Thoracic aorta (tissue), 2 donors: ENCODE data around the gene SLX9. TPM values are rescaled to one million over a fixed set of nuclear protein-coding genes. Genes with fewer than 3 reads are reported as not detected.

Experiments used
- ATAC-seq: fragments of 150-250 bp; one replicate; pipeline ENCODE4 v1.8.0; 2017; ENCODE audit warnings: low read depth; ENCODE audit not compliant: insufficient number of reproducible peaks, low FRiP score
- DNase-seq: peaks from one replicate; pipeline ENCODE4 v3.0.0-alpha.2; 2020; ENCODE audit warnings: low spot score
- H3K27ac ChIP-seq, 2 donors: fragments of 200-600 bp; sonication (generic); 1 replicate in 1 of 2; 2 replicates in 1 of 2; pipeline ENCODE4 v1.5.1; 2016; ENCODE audit warnings: mild to moderate bottlenecking in 2 of 2, moderate library complexity in 2 of 2
- H3K27me3 ChIP-seq: fragments of 200-600 bp; sonication (generic); replicated peaks from 2 replicates; pipeline ENCODE4 v1.6.0; 2016; ENCODE audit warnings: mild to moderate bottlenecking; ENCODE audit not compliant: insufficient read depth
- H3K36me3 ChIP-seq: fragments of 200-600 bp; sonication (generic); one replicate; pipeline ENCODE4 v1.5.1; 2016
- H3K4me1 ChIP-seq, 2 donors: fragments of 200-600 bp; sonication (generic); 1 replicate in 1 of 2; 2 replicates in 1 of 2; pipeline versions ENCODE4 v1.5.1 to v1.6.0; 2016; ENCODE audit warnings: low read depth in 2 of 2, mild to moderate bottlenecking in 1 of 2; ENCODE audit not compliant: control insufficient read depth in 1 of 2
- H3K4me3 ChIP-seq: fragments of 200-600 bp; sonication (generic); 2 replicates; pipeline ENCODE4 v1.5.1; 2016; ENCODE audit warnings: mild to moderate bottlenecking
- H3K9me3 ChIP-seq: fragments of 200-600 bp; sonication (generic); 2 replicates; pipeline ENCODE4 v1.5.1; 2016
- CTCF ChIP-seq: fragments of 200-600 bp; sonication (generic); IDR thresholded peaks from one replicate; pipeline ENCODE4 v1.5.1; 2019; ENCODE audit warnings: antibody characterized with exemption
- total RNA-seq, 2 donors: library from RNA; depleted of rRNA; stranded (reverse); fragments of >200 nt; gene quantifications; one replicate each; pipeline versions ENCODE4 v1.1.0 to v1.2.3, GENCODE V29; 2016

The SLX9 gene
- total RNA-seq, 2 donors from 2014 or later, result 5.9 to 10.6 TPM

DNA sequence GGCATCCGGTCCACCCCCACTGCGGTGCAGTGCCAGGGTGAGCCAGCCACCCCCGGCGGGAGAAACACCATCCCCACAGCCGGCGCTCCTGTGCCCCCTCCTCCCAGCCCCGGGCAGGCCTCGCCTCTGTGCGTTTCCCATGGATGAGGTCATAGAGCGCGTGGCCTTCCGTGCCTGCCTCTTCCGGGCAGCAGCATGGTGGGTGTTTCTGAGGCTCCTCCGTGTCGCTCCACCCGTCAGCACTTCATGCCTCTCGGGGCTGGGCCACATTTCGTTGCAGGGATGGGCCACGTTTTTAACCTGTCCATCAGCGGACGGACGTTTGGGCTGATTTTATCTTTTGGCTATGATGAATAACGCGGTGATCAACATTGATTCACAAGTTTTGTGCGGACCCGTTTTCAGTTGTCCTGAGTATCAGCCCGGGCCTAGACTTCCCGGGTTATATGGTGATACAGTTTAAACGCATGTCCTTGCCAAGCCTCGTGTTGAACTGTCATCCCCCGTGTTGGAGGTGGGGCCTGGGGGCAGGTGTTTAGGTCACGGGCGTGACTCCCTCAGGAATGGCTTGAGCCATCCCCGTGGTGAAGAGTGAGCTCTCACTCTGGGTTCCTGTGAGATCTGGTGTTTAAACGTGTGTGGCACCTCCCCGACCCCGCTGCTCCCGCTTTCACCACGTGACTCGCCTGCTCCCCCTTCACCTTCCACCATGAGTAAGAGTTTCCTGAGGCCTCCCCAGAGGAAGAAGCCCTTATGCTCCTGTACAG, 64.8 kb downstream of the SLX9 start:
- Histone ChIP-seq H3K36me3 (no peaks in the 10 kb centered on the region), H3K27ac (peak overlapping the region in 1 of 2 donors; percentile 92), H3K27me3 (no peaks in the 10 kb centered on the region), H3K9me3 (no peaks in the 10 kb centered on the region), H3K4me1 (peaks cover 25 to 43% of the 10 kb centered on the region in 2 donors), H3K4me3 (no peak overlapping the region)
- DNase-seq (no peak), ATAC-seq (no peak)
- TF ChIP-seq CTCF, result no peak

DNA sequence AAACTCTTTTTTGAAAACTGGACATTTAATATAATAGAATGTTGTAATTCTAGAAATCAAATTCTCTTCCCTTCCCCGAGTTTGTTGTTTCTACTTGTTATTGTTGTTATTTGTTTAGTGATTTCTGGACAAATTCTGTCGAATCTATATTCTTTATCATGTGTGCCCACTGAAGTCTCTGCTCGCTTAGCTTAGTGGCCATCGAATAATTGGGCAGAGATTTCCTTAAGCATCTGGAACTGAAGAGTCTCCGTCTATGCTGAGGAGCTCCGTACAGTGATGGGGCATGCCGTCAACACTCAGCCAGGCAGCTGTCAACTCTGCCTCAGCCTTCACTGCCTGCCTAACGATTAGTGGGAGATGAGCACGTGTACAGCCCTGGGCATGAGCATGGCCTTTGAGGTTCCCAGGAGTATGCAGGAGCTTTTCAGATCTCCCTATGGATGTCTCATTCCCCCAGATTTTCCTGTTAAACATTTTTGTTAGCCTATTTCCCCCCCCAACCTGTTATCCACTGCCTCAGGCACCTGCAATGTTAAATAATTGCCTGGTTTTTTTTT, 66.8 kb downstream of the SLX9 start:
- Histone ChIP-seq H3K27me3 (no peaks in the 10 kb centered on the region), H3K27ac (no peak overlapping the region), H3K9me3 (no peaks in the 10 kb centered on the region), H3K4me3 (no peak overlapping the region), H3K4me1 (peaks cover 14 to 24% of the 10 kb centered on the region in 2 donors), H3K36me3 (no peaks in the 10 kb centered on the region)
- TF ChIP-seq CTCF, result no peak
- ATAC-seq (no peak), DNase-seq (no peak)

DNA sequence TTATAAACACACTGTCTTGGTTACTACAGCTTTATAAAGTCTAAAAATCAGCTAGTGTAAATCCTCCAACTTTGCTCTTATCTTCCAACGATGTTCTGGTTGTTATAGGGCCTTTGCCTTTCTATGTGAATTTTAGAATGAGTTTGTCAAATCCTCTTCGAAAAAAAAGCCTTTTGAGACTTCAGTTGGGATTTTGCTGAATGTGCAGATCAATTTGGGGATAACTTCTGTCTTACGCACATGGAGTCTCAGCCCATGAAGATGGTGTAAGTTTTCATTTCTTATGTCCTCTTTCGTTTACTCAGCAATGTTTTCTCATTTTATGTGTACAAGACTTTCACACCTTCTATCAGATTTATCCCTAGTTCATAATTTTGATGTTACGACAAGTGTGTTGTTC, 69.8 kb downstream of the SLX9 start:
- DNase-seq, result no peak
- H3K4me3 ChIP-seq, result no peak overlapping the region
- peaks cover 14 to 28% of the 10 kb centered on the region in 2 donors for H3K4me1 ChIP-seq
- H3K36me3 ChIP-seq, result no peaks in the 10 kb centered on the region
- H3K27me3 ChIP-seq, result no peaks in the 10 kb centered on the region
- ATAC-seq, result no peak
- no peak overlapping the region for H3K27ac ChIP-seq
- H3K9me3 ChIP-seq, result no peaks in the 10 kb centered on the region
- no peak for TF ChIP-seq CTCF

- DNase-seq, result no peak
- TF ChIP-seq CTCF, result no peak
- H3K27ac ChIP-seq, result no peak overlapping the region
Observed at GRCh38 chr21:45010096-45010495, 70.3 kb downstream of the SLX9 start.

GRCh38 chr21:45010860-45011259, 71.0 kb downstream of the SLX9 start:
- no peaks in the 10 kb centered on the region for H3K36me3 ChIP-seq
- peaks cover 14 to 30% of the 10 kb centered on the region in 2 donors for H3K4me1 ChIP-seq
- no peak for ATAC-seq
- H3K27me3 ChIP-seq, result no peaks in the 10 kb centered on the region
- no peak for TF ChIP-seq CTCF
- DNase-seq, result no peak
- H3K4me3 ChIP-seq, result no peak overlapping the region
- no peak overlapping the region for H3K27ac ChIP-seq
- H3K9me3 ChIP-seq, result no peaks in the 10 kb centered on the region

More at GRCh38 chr21:45010096-45010495, 70.3 kb downstream of the SLX9 start:
- no peaks in the 10 kb centered on the region for H3K9me3 ChIP-seq
- H3K36me3 ChIP-seq, result no peaks in the 10 kb centered on the region
- no peaks in the 10 kb centered on the region for H3K27me3 ChIP-seq
- no peak for ATAC-seq
- H3K4me1 ChIP-seq, result peaks cover 14 to 30% of the 10 kb centered on the region in 2 donors
- no peak overlapping the region for H3K4me3 ChIP-seq
